HEK293 (cell line): ENCODE data around the gene ATE1.

Experiments
- CTCF ChIA-PET: fragments of 350-600 bp; formaldehyde crosslinking; extraction: SDS; loops from one replicate; lab custom pipeline; 2021; ENCODE audit warnings: antibody characterized with exemption; lab: Yijun Ruan, JAX
- POLR2A ChIA-PET: fragments of 300-600 bp; formaldehyde crosslinking; extraction: SDS; loops from one replicate; lab custom pipeline; 2020; ENCODE audit warnings: antibody characterized with exemption, inconsistent platforms; lab: Yijun Ruan, JAX
- H3K27ac ChIP-seq: fragments of 200-500 bp; sonication (Bioruptor generic); 2 replicates; pipeline ENCODE4 v1.5.1; 2014; ENCODE audit warnings: low read depth, low read length, control low read depth, inconsistent platforms; ENCODE audit errors: extremely low read depth
- H3K36me3 ChIP-seq, 2 experiments: fragments of 200-500 bp in 1 of 2; sonication (Bioruptor generic) in 1 of 2; 1 replicate in 1 of 2; 2 replicates in 1 of 2; pipeline ENCODE4 v1.5.1; 2014 to 2017; ENCODE audit warnings: inconsistent platforms in 2 of 2, low read length in 2 of 2; ENCODE audit not compliant: control insufficient read depth in 2 of 2, insufficient read depth in 1 of 2
- H3K4me1 ChIP-seq: fragments of 200-500 bp; sonication (Bioruptor generic); 2 replicates; pipeline ENCODE4 v1.5.1; 2014; ENCODE audit warnings: mild to moderate bottlenecking, low read length, inconsistent platforms; ENCODE audit not compliant: control insufficient read depth, insufficient read depth
- H3K4me3 ChIP-seq: 2 replicates; pipeline ENCODE4 v1.5.1; 2011; ENCODE audit warnings: low read depth, mild to moderate bottlenecking, control low read depth, low read length, moderate library complexity
- H3K9me3 ChIP-seq: fragments of 200-500 bp; sonication (Bioruptor generic); 2 replicates; pipeline ENCODE4 v1.5.1; 2014; ENCODE audit warnings: low read depth, low read length, inconsistent platforms; ENCODE audit not compliant: control insufficient read depth, insufficient read depth
- REST ChIP-seq: fragments of 450-650 bp; formaldehyde crosslinking; IDR thresholded peaks from 2 replicates; pipeline ENCODE4 v1.5.1; 2016; ENCODE audit warnings: missing biosample characterization, missing genetic modification characterization
- SETDB1 ChIP-seq: IDR thresholded peaks from one replicate; pipeline ENCODE4 v1.6.1; 2017; ENCODE audit warnings: mild to moderate bottlenecking, low read length, moderate library complexity, mixed read lengths; ENCODE audit not compliant: insufficient read length
- SP2 ChIP-seq: fragments of 450-650 bp; formaldehyde crosslinking; IDR thresholded peaks from 2 replicates; pipeline ENCODE4 v1.5.1; 2016; ENCODE audit warnings: missing biosample characterization, missing genetic modification characterization
- TRIM28 ChIP-seq: IDR thresholded peaks from 2 replicates; pipeline ENCODE4 v1.6.1; 2011; ENCODE audit warnings: low read length, control low read depth, borderline replicate concordance
- TSHZ1 ChIP-seq: fragments of 450-650 bp; formaldehyde crosslinking; IDR thresholded peaks from 2 replicates; pipeline ENCODE4 v1.5.1; 2016; ENCODE audit warnings: missing biosample characterization, missing genetic modification characterization, borderline replicate concordance
- ZNF10 ChIP-seq: fragments of 450-650 bp; formaldehyde crosslinking; IDR thresholded peaks from 2 replicates; pipeline ENCODE4 v1.5.1; 2017; ENCODE audit warnings: missing biosample characterization, missing genetic modification characterization
- ZNF140 ChIP-seq: fragments of 450-650 bp; formaldehyde crosslinking; IDR thresholded peaks from 2 replicates; pipeline ENCODE4 v1.5.1; 2016; ENCODE audit warnings: missing biosample characterization, missing genetic modification characterization
- ZNF335 ChIP-seq: fragments of 450-650 bp; formaldehyde crosslinking; conservative IDR thresholded peaks from 2 replicates; pipeline ENCODE4 v1.5.1; 2016; ENCODE audit warnings: missing biosample characterization, missing genetic modification characterization
- ZNF341 ChIP-seq: fragments of 450-650 bp; formaldehyde crosslinking; IDR thresholded peaks from 2 replicates; pipeline ENCODE4; 2016; ENCODE audit warnings: low read depth, missing biosample characterization, missing genetic modification characterization
- ZNF692 ChIP-seq: fragments of 450-650 bp; formaldehyde crosslinking; IDR thresholded peaks from 2 replicates; pipeline ENCODE4 v1.5.1; 2016; ENCODE audit warnings: missing biosample characterization, missing genetic modification characterization
- ZNF768 ChIP-seq: fragments of 450-650 bp; formaldehyde crosslinking; IDR thresholded peaks from 2 replicates; pipeline ENCODE4 v1.5.1; 2018; ENCODE audit warnings: missing biosample characterization, mild to moderate bottlenecking, missing genetic modification characterization
- ZSCAN18 ChIP-seq: fragments of 450-650 bp; formaldehyde crosslinking; IDR thresholded peaks from 2 replicates; pipeline ENCODE4 v1.5.1; 2016; ENCODE audit warnings: missing biosample characterization, missing genetic modification characterization
- ZSCAN4 ChIP-seq: fragments of 450-650 bp; formaldehyde crosslinking; IDR thresholded peaks from 2 replicates; pipeline ENCODE4 v1.5.1; 2017; ENCODE audit warnings: missing biosample characterization, missing genetic modification characterization
- TF ChIP-seq, protein P1 (sequence below): fragments of 450-650 bp; formaldehyde crosslinking; IDR thresholded peaks from 2 replicates; pipeline ENCODE4 v1.5.1; 2016; ENCODE audit warnings: missing biosample characterization, missing genetic modification characterization
- TF ChIP-seq, protein P2 (sequence below): fragments of 450-650 bp; formaldehyde crosslinking; IDR thresholded peaks from 2 replicates; pipeline ENCODE4 v1.5.1; 2017; ENCODE audit warnings: missing biosample characterization, missing genetic modification characterization
- TF ChIP-seq, protein P3 (sequence below): fragments of 450-650 bp; formaldehyde crosslinking; IDR thresholded peaks from 2 replicates; pipeline ENCODE4 v1.5.1; 2016; ENCODE audit warnings: missing biosample characterization, missing genetic modification characterization

Gene ATE1

GRCh38 chr10:121845044-121845784, 82.6 kb downstream of the ATE1 start:
- ChIA-PET CTCF (interaction anchor here (0.7 to 0.9 kb wide), 2 partner anchors 21 to 668 kb away, joined by 3 read pairs; no protein-coding TSS in a partner anchor), POLR2A (no interaction called here)

More at GRCh38 chr10:121845044-121845784, 82.6 kb downstream of the ATE1 start:
- Histone ChIP-seq H3K4me3 (no peak overlapping the region), H3K27ac (no peak overlapping the region), H3K4me1 (no peaks in the 10 kb centered on the region), H3K9me3 (no peaks in the 10 kb centered on the region), H3K36me3 (peaks cover 3 to 5% of the 10 kb centered on the region in 2 experiments; a peak in 2 of 3 replicates)
- TF ChIP-seq TSHZ1 (tag by site-specific recombination) (no peak), REST (no peak), ZSCAN18 (tag by site-specific recombination) (no peak), ZNF140 (tag by site-specific recombination) (no peak), ZNF10 (tag by site-specific recombination) (no peak), SETDB1 (peak; percentile 91), TRIM28 (peak; percentile 36; the same call in 1 of the 2 replicates), ZNF341 (tag by site-specific recombination) (no peak), SP2 (no peak), ZNF692 (no peak), ZNF335 (no peak), ZNF768 (tag by site-specific recombination) (no peak), ZSCAN4 (tag by site-specific recombination) (no peak)
- TF ChIP-seq, protein P1, sequence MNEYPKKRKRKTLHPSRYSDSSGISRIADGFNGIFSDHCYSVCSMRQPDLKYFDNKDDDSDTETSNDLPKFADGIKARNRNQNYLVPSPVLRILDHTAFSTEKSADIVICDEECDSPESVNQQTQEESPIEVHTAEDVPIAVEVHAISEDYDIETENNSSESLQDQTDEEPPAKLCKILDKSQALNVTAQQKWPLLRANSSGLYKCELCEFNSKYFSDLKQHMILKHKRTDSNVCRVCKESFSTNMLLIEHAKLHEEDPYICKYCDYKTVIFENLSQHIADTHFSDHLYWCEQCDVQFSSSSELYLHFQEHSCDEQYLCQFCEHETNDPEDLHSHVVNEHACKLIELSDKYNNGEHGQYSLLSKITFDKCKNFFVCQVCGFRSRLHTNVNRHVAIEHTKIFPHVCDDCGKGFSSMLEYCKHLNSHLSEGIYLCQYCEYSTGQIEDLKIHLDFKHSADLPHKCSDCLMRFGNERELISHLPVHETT (tag by site-specific recombination): no peak
- TF ChIP-seq, protein P2, sequence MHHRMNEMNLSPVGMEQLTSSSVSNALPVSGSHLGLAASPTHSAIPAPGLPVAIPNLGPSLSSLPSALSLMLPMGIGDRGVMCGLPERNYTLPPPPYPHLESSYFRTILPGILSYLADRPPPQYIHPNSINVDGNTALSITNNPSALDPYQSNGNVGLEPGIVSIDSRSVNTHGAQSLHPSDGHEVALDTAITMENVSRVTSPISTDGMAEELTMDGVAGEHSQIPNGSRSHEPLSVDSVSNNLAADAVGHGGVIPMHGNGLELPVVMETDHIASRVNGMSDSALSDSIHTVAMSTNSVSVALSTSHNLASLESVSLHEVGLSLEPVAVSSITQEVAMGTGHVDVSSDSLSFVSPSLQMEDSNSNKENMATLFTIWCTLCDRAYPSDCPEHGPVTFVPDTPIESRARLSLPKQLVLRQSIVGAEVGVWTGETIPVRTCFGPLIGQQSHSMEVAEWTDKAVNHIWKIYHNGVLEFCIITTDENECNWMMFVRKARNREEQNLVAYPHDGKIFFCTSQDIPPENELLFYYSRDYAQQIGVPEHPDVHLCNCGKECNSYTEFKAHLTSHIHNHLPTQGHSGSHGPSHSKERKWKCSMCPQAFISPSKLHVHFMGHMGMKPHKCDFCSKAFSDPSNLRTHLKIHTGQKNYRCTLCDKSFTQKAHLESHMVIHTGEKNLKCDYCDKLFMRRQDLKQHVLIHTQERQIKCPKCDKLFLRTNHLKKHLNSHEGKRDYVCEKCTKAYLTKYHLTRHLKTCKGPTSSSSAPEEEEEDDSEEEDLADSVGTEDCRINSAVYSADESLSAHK (tag by site-specific recombination): peak; percentile 45; the same call in 1 of the 2 replicates
- TF ChIP-seq, protein P3, sequence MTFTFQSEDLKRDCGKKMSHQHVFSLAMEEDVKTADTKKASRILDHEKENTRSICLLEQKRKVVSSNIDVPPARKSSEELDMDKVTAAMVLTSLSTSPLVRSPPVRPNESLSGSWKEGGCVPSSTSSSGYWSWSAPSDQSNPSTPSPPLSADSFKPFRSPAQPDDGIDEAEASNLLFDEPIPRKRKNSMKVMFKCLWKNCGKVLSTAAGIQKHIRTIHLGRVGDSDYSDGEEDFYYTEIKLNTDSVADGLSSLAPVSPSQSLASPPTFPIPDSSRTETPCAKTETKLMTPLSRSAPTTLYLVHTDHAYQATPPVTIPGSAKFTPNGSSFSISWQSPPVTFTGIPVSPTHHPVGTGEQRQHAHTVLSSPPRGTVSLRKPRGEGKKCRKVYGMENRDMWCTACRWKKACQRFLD (tag by site-specific recombination): no peak
